Transverse colon (tissue), 3 donors: ENCODE results near the gene ZBTB16.

Source experiments
- EP300 ChIP-seq: sonication (generic); formaldehyde crosslinking; IDR thresholded peaks from one replicate; pipeline ENCODE4 v1.6.1; 2017; ENCODE audit warnings: antibody characterized with exemption, low read depth
- TF ChIP-seq, protein P1 (sequence below), 5 experiments: fragments of 200-600 bp in 3 of 5; fragments of 450-650 bp in 2 of 5; sonication (generic) in 3 of 5; IDR thresholded peaks; 1 replicate in 2 of 5; 2 replicates in 3 of 5; pipeline ENCODE4 v1.5.1; 2016 to 2017; ENCODE audit warnings: antibody characterized with exemption in 5 of 5, inconsistent platforms in 3 of 5, mild to moderate bottlenecking in 2 of 5, moderate library complexity in 1 of 5

DNA sequence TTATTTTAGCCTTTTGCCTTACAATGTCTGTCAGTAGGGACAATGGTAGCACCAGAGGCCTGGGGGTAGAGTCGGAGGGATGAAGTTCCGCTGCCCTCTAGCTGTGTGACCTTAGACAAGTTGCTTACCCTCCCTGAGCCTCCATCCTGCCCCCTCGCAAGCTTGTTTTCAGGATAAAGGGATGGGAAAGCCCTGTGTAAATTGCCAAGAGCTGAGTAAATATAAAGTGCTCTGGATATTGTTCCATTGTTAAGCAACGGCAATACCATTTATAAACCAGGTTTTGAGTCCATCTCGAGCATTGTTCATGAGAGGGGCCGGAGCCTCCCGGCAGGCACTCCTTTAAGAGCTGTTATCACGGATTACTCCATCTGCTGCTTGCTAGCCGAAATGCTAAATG, 72.9 kb downstream of the ZBTB16 start:
- TF ChIP-seq, protein P1, sequence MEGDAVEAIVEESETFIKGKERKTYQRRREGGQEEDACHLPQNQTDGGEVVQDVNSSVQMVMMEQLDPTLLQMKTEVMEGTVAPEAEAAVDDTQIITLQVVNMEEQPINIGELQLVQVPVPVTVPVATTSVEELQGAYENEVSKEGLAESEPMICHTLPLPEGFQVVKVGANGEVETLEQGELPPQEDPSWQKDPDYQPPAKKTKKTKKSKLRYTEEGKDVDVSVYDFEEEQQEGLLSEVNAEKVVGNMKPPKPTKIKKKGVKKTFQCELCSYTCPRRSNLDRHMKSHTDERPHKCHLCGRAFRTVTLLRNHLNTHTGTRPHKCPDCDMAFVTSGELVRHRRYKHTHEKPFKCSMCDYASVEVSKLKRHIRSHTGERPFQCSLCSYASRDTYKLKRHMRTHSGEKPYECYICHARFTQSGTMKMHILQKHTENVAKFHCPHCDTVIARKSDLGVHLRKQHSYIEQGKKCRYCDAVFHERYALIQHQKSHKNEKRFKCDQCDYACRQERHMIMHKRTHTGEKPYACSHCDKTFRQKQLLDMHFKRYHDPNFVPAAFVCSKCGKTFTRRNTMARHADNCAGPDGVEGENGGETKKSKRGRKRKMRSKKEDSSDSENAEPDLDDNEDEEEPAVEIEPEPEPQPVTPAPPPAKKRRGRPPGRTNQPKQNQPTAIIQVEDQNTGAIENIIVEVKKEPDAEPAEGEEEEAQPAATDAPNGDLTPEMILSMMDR (IDR thresholded peaks at IDR 0.05): no peak
- no peak for TF ChIP-seq EP300
